Loucy (cell line): ENCODE data around the gene KLHL30.
A peak's percentile ranks its signal among the peaks of the same experiment; 100 is the strongest.

ENCODE experiments used
- EZH2phosphoT487 ChIP-seq: fragments of 200-600 bp; IDR thresholded peaks from 2 replicates; pipeline ENCODE4 v1.6.1; 2018; ENCODE audit warnings: antibody characterized with exemption, mild to moderate bottlenecking, moderate library complexity, borderline replicate concordance
- TF ChIP-seq, protein P1 (sequence below): fragments of 200-600 bp; sonication (generic); conservative IDR thresholded peaks from 2 replicates; pipeline ENCODE4 v1.5.1; 2014; ENCODE audit warnings: mild to moderate bottlenecking, antibody characterized with exemption, low read length

DNA sequence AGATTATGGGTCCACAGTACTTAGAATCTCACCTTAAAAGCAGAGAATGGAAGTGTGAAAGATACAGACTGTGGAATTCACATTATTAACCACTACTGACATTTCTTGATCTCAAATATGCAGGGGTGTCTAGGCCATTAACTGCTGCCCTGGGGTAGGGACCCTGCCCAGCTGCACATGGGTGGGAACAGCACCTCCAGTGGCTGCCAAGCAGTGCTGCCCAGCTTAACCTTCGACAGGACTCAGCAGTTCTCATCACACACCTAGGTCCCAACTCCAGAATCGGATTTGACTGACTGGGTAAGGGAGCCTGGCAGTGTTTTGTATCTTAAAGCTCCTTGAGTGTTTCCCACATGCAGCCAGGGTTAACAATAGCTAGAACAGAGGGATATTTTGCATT, 35.2 kb downstream of the KLHL30 start:
- TF ChIP-seq, protein P1, sequence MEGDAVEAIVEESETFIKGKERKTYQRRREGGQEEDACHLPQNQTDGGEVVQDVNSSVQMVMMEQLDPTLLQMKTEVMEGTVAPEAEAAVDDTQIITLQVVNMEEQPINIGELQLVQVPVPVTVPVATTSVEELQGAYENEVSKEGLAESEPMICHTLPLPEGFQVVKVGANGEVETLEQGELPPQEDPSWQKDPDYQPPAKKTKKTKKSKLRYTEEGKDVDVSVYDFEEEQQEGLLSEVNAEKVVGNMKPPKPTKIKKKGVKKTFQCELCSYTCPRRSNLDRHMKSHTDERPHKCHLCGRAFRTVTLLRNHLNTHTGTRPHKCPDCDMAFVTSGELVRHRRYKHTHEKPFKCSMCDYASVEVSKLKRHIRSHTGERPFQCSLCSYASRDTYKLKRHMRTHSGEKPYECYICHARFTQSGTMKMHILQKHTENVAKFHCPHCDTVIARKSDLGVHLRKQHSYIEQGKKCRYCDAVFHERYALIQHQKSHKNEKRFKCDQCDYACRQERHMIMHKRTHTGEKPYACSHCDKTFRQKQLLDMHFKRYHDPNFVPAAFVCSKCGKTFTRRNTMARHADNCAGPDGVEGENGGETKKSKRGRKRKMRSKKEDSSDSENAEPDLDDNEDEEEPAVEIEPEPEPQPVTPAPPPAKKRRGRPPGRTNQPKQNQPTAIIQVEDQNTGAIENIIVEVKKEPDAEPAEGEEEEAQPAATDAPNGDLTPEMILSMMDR = peak; percentile 46; the same call in 1 of the 2 replicates
- no peak for TF ChIP-seq EZH2phosphoT487
